IMR-90 (cell line): ENCODE results near the gene MAGI2. TPM values are rescaled to one million over a fixed set of nuclear protein-coding genes. Genes with fewer than 3 reads are reported as not detected.

ENCODE experiments used
- ATAC-seq: fragments of 200-7000 bp; cut with Tn5 transposase; 2 replicates; pipeline ENCODE4 v1.9.1; 2020; ENCODE audit warnings: low read depth, mild to moderate bottlenecking, moderate library complexity
- BruUV-seq: library from RNA; stranded (reverse); fragments of 400-500 nt; replicated peaks from 2 replicates; lab custom pipeline; 2021; lab: Mats Ljungman, UMichigan
- CTCF ChIA-PET: fragments of 300-600 bp; formaldehyde crosslinking; extraction: SDS; loops from one replicate; lab custom pipeline; 2021; ENCODE audit warnings: antibody characterized with exemption; lab: Yijun Ruan, JAX
- POLR2A ChIA-PET: fragments of 300-600 bp; sonication (Branson Sonifier 250); formaldehyde crosslinking; loops from one replicate; lab custom pipeline; 2022; ENCODE audit warnings: antibody characterized with exemption; ENCODE audit not compliant: unreplicated experiment; lab: Charles Lee
- DNase-seq: peaks from one replicate; pipeline ENCODE4 v3.0.0; 2013
- H2AFZ ChIP-seq: replicated peaks from 2 replicates; pipeline ENCODE3; 2013; ENCODE audit warnings: low read length, mild to moderate bottlenecking; ENCODE audit not compliant: poor library complexity
- H2AK5ac ChIP-seq: 2 replicates; pipeline ENCODE4 v1.6.1; 2013; ENCODE audit warnings: low read depth, low read length, inconsistent platforms
- H2AK9ac ChIP-seq: replicated peaks from 2 replicates; pipeline ENCODE3; 2013; ENCODE audit warnings: mild to moderate bottlenecking, low read depth, low read length, moderate library complexity; ENCODE audit not compliant: poor library complexity
- H2BK120ac ChIP-seq: 2 replicates; pipeline ENCODE4 v1.6.1; 2013; ENCODE audit warnings: low read depth, low read length, inconsistent platforms
- H2BK15ac ChIP-seq: 3 replicates; pipeline ENCODE4 v1.6.1; 2013; ENCODE audit warnings: low read depth, low read length, inconsistent platforms
- H2BK20ac ChIP-seq: 2 replicates; pipeline ENCODE4 v1.6.1; 2013; ENCODE audit warnings: low read depth, mild to moderate bottlenecking, inconsistent platforms, low read length, moderate library complexity
- H2BK5ac ChIP-seq: 2 replicates; pipeline ENCODE4 v1.6.1; 2013; ENCODE audit warnings: mild to moderate bottlenecking, low read depth, low read length, inconsistent platforms; ENCODE audit not compliant: poor library complexity, severe bottlenecking
- H3K14ac ChIP-seq: replicated peaks from 2 replicates; pipeline ENCODE4 v1.6.1; 2013; ENCODE audit warnings: low read depth, low read length, inconsistent platforms
- H3K18ac ChIP-seq: 2 replicates; pipeline ENCODE4 v1.6.1; 2013; ENCODE audit warnings: low read depth, low read length, control low read depth
- H3K23ac ChIP-seq: 2 replicates; pipeline ENCODE4 v1.6.1; 2013; ENCODE audit warnings: low read depth, low read length, inconsistent platforms
- H3K27ac ChIP-seq: 2 replicates; pipeline ENCODE4 v1.5.1; 2013; ENCODE audit warnings: mild to moderate bottlenecking, control low read depth, low read length; ENCODE audit not compliant: insufficient read depth
- H3K27me3 ChIP-seq: 2 replicates; pipeline ENCODE4 v1.6.1; 2013; ENCODE audit warnings: low read length; ENCODE audit not compliant: control insufficient read depth, insufficient read depth
- H3K36me3 ChIP-seq: 2 replicates; pipeline ENCODE4 v1.6.1; 2013; ENCODE audit warnings: low read length, mixed read lengths; ENCODE audit not compliant: control insufficient read depth, insufficient read depth
- H3K4ac ChIP-seq: 2 replicates; pipeline ENCODE4 v1.6.1; 2013; ENCODE audit warnings: low read depth, low read length, inconsistent platforms
- H3K4me1 ChIP-seq: 2 replicates; pipeline ENCODE4 v1.6.1; 2013; ENCODE audit warnings: low read length, mixed read lengths; ENCODE audit not compliant: control insufficient read depth, insufficient read depth
- H3K4me2 ChIP-seq: 2 replicates; pipeline ENCODE4 v1.6.1; 2013; ENCODE audit warnings: low read depth, mild to moderate bottlenecking, control low read depth, low read length, moderate library complexity
- H3K4me3 ChIP-seq: 2 replicates; pipeline ENCODE4 v1.5.1; 2013; ENCODE audit warnings: low read depth, mild to moderate bottlenecking, control low read depth, low read length, moderate library complexity; ENCODE audit not compliant: insufficient read depth
- H3K56ac ChIP-seq: 2 replicates; pipeline ENCODE4 v1.6.1; 2013; ENCODE audit warnings: low read length, inconsistent platforms; ENCODE audit not compliant: insufficient read depth; ENCODE audit errors: extremely low read depth
- H3K79me1 ChIP-seq, 2 experiments: 2 replicates each; pipeline ENCODE4 v1.6.1; 2013; ENCODE audit warnings: low read length in 2 of 2, inconsistent platforms in 1 of 2, low read depth in 1 of 2
- H3K9ac ChIP-seq: 2 replicates; pipeline ENCODE4 v1.6.1; 2013; ENCODE audit warnings: low read depth, low read length, control low read depth
- H3K9me1 ChIP-seq: 2 replicates; pipeline ENCODE4 v1.6.1; 2013; ENCODE audit warnings: low read length, inconsistent platforms; ENCODE audit not compliant: insufficient read depth
- H3K9me3 ChIP-seq: 2 replicates; pipeline ENCODE4 v1.6.1; 2013; ENCODE audit warnings: low read length; ENCODE audit not compliant: control insufficient read depth, insufficient read depth
- H4K20me1 ChIP-seq: 2 replicates; pipeline ENCODE4 v1.6.1; 2013; ENCODE audit warnings: low read length, inconsistent platforms; ENCODE audit not compliant: insufficient read depth
- H4K5ac ChIP-seq: 2 replicates; pipeline ENCODE4 v1.6.1; 2013; ENCODE audit warnings: mild to moderate bottlenecking, low read depth, low read length, control low read depth
- H4K8ac ChIP-seq, 2 experiments: 2 replicates each; pipeline ENCODE4 v1.6.1; 2013; ENCODE audit warnings: low read depth in 2 of 2, low read length in 2 of 2, control low read depth in 1 of 2, inconsistent platforms in 1 of 2
- H4K91ac ChIP-seq: 2 replicates; pipeline ENCODE4 v1.6.1; 2013; ENCODE audit warnings: low read depth, low read length, inconsistent platforms; ENCODE audit not compliant: insufficient read depth
- BHLHE40 ChIP-seq: fragments of 150-350 bp; IDR thresholded peaks from 2 replicates; pipeline ENCODE4 v1.6.1; 2016; ENCODE audit warnings: mild to moderate bottlenecking, low read depth, low read length
- MAZ ChIP-seq: IDR thresholded peaks from 2 replicates; pipeline ENCODE4 v1.6.1; 2012; ENCODE audit warnings: low read depth, mild to moderate bottlenecking, low read length, improper control_type of control experiment, moderate library complexity, borderline replicate concordance
- RAD21 ChIP-seq: IDR thresholded peaks from 2 replicates; pipeline ENCODE4 v1.6.1; 2012; ENCODE audit warnings: low read length, improper control_type of control experiment
- RCOR1 ChIP-seq: IDR thresholded peaks from 2 replicates; pipeline ENCODE4 v1.6.1; 2012; ENCODE audit warnings: mild to moderate bottlenecking, low read length, improper control_type of control experiment; ENCODE audit not compliant: insufficient replicate concordance
- dilution Hi-C: fragments of 300-500 bp; cut with HindIII; formaldehyde crosslinking; loops from one replicate; pipeline ENCODE4 v1.14.3; 2018; ENCODE audit warnings: low sequenced_read_pairs; ENCODE audit not compliant: unreplicated experiment
- in situ Hi-C: fragments of 300-500 bp; cut with MboI; formaldehyde crosslinking; loops from 3 replicates; pipeline ENCODE4 v1.14.3; 2019; ENCODE audit warnings: low sequenced_read_pairs, inconsistent platforms, mixed read lengths
- intact Hi-C: fragments of 100-400 bp; cut with micrococcal nuclease; formaldehyde crosslinking; loops from 2 replicates; pipeline ENCODE4 v1.10.0; 2022
- polyA plus RNA-seq, 3 experiments: library from polyadenylated mRNA; depleted of rRNA; stranded (reverse); fragments of >200 nt; gene quantifications; 2 replicates each; pipeline ENCODE4 v1.2.3, GENCODE V29; 2012; ENCODE audit warnings: low replicate concordance in 1 of 3
- total RNA-seq: library from RNA; depleted of rRNA; stranded (reverse); fragments of >200 nt; gene quantifications from 2 replicates; pipeline ENCODE4 v1.2.3, GENCODE V29; 2012

The MAGI2 gene
- total and polyA plus RNA-seq, 2 of the 4 experiments (the other 2 are of a cell fraction): 2.5 to 17.9 TPM

GRCh38 chr7:79489371-79489770, 35.9 kb upstream of the MAGI2 start:
- Histone ChIP-seq H4K91ac (no peak overlapping the region), H3K18ac (no peak overlapping the region), H3K4ac (no peak overlapping the region), H3K27ac (no peak overlapping the region), H3K9me1 (no peaks in the 10 kb centered on the region), H3K4me1 (no peaks in the 10 kb centered on the region), H4K20me1 (no peaks in the 10 kb centered on the region), H3K14ac (no peak overlapping the region), H3K4me3 (no peak overlapping the region), H2BK5ac (no peak overlapping the region), H2BK15ac (no peak overlapping the region), H2AK9ac (no peak overlapping the region), H3K4me2 (no peak overlapping the region), H2BK20ac (no peak overlapping the region), H3K36me3 (no peaks in the 10 kb centered on the region), H3K27me3 (no peaks in the 10 kb centered on the region), H4K5ac (no peak overlapping the region), H3K79me1 (no peaks in the 10 kb centered on the region), H3K9ac (no peak overlapping the region), H2AFZ (no peak overlapping the region), H2BK120ac (no peak overlapping the region), H3K56ac (no peak overlapping the region), H3K23ac (no peak overlapping the region), H4K8ac (no peak overlapping the region), H3K9me3 (no peaks in the 10 kb centered on the region), H2AK5ac (no peak overlapping the region)
- intact Hi-C loops (no loop called here), in situ Hi-C loops (no loop called here), dilution Hi-C loops (no loop called here)
- ATAC-seq: no peak
- CTCF ChIA-PET: no interaction called here
- TF ChIP-seq RAD21 (no peak), BHLHE40 (no peak), RCOR1 (no peak), MAZ (no peak)
- no peak for DNase-seq
- no TSS peak for BruUV-seq
- POLR2A ChIA-PET: no interaction called here
